ENCODE data around the gene ZFYVE28.

Gene ZFYVE28

GRCh38 chr4:2289311-2289954, 129.0 kb downstream of the ZFYVE28 start:
- ChIA-PET CTCF (no interaction called here), POLR2A (interaction anchor here (1.0 kb wide), 1 partner anchor 32 kb away, joined by 4 read pairs; no protein-coding TSS in a partner anchor)
- TF ChIP-seq LEF1 (IDR thresholded peaks at IDR 0.05; ENCODE audit: borderline replicate concordance): no peak
- TF ChIP-seq SUZ12 (IDR thresholded peaks at IDR 0.05): no peak
- no peak for TF ChIP-seq BHLHE40 (IDR thresholded peaks at IDR 0.05; ENCODE audit: borderline replicate concordance)
- TF ChIP-seq TARDBP (IDR thresholded peaks at IDR 0.05): no peak
- TF ChIP-seq ZNF384 (IDR thresholded peaks at IDR 0.05): no peak
- TF ChIP-seq CTBP1 (IDR thresholded peaks at IDR 0.05; ENCODE audit: borderline replicate concordance): no peak
- no peak for TF ChIP-seq HDGF (IDR thresholded peaks at IDR 0.05; ENCODE audit: borderline replicate concordance)
- TF ChIP-seq, protein P1, sequence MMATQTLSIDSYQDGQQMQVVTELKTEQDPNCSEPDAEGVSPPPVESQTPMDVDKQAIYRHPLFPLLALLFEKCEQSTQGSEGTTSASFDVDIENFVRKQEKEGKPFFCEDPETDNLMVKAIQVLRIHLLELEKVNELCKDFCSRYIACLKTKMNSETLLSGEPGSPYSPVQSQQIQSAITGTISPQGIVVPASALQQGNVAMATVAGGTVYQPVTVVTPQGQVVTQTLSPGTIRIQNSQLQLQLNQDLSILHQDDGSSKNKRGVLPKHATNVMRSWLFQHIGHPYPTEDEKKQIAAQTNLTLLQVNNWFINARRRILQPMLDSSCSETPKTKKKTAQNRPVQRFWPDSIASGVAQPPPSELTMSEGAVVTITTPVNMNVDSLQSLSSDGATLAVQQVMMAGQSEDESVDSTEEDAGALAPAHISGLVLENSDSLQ (IDR thresholded peaks at IDR 0.05): no peak
- TF ChIP-seq FOXA1 (IDR thresholded peaks at IDR 0.05): no peak
- no peak for DNase-seq (ENCODE audit: extremely low spot score)

DNA sequence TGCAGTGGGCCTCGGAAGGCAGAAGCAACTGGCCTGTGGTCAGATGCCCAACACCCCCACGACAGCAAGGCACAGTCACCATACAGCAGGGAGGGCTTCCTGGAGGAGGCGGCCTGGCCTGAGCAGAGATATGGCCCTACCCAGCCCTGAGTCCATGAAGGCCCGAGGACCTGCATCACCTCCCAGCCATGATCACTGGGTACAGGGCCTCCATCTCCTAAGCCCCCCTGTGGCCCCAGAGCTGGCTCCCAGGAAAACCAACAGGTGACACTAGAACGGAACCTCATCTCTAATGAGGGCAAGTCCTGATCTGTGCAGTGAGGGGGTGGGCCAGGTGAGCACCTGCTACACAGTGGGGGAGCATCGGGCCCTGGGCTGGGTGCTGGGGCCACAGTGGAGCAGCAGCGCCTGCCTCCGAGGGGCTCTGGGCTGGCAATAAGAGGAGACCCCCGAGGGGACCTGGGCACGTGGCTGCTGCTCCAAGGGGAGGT, 130.3 kb downstream of the ZFYVE28 start:
- ChIA-PET POLR2A (no interaction called here), CTCF (no interaction called here)
- TF ChIP-seq SP1 (IDR thresholded peaks at IDR 0.05) (no peak), HDGF (IDR thresholded peaks at IDR 0.05; ENCODE audit: borderline replicate concordance) (no peak), SUZ12 (IDR thresholded peaks at IDR 0.05) (no peak), FOXA1 (IDR thresholded peaks at IDR 0.05) (no peak), BHLHE40 (IDR thresholded peaks at IDR 0.05; ENCODE audit: borderline replicate concordance) (no peak), ELF4 (IDR thresholded peaks at IDR 0.05) (no peak), FOXM1 (IDR thresholded peaks at IDR 0.05; ENCODE audit: borderline replicate concordance) (no peak), LEF1 (IDR thresholded peaks at IDR 0.05; ENCODE audit: borderline replicate concordance) (no peak), L3MBTL2 (conservative IDR thresholded peaks at IDR 0.05) (no peak)
- DNase-seq (ENCODE audit: extremely low spot score): no peak

- DNase-seq (ENCODE audit: extremely low spot score): no peak
- TF ChIP-seq CTBP1 (IDR thresholded peaks at IDR 0.05; ENCODE audit: borderline replicate concordance) (no peak), SUZ12 (IDR thresholded peaks at IDR 0.05) (no peak), NFRKB (IDR thresholded peaks at IDR 0.05) (no peak)
- POLR2A ChIA-PET: no interaction called here
- CTCF ChIA-PET: no interaction called here
These were observed 130.9 kb downstream of the ZFYVE28 start for GRCh38 chr4:2287594-2287915.

DNA sequence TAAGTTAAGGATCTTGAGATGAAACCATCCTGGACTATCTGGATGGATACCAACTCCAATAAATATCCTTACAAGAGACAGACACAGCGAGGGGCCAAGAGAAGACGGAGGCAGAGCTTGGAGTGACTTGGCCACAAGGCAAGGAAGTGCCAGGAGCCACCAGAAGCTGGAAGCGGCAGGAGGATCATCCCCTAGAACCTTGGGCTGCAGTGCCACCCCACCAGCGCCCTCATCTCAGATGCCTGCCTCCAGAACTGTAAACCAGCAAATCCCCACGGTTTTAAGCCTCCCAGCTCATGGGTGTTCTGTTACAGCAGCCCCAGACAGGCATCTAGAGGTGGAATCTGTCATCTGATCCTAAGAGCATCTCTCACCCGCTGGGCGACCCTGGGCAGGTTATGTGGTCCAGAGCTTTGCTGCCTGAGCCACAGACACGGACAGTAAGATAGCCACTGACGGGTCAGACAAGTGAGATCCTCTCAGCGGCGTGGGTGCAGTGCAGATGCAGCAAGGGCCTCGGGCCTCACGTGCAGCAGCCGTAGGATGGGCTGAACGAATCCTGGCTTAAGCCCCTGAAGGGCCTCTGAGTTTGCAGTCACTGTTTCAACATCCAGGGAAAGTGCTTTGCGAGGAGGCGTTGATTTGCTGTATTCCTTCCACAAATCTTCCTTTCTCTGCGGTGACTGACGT, 131.4 kb downstream of the ZFYVE28 start:
- POLR2A ChIA-PET: no interaction called here
- TF ChIP-seq BHLHE40 (IDR thresholded peaks at IDR 0.05; ENCODE audit: borderline replicate concordance) (no peak), FOXA1 (IDR thresholded peaks at IDR 0.05) (no peak)
- no peak for DNase-seq (ENCODE audit: extremely low spot score)
- CTCF ChIA-PET: no interaction called here

GRCh38 chr4:2285613-2286381, 132.6 kb downstream of the ZFYVE28 start:
- TF ChIP-seq ZNF384 (IDR thresholded peaks at IDR 0.05) (no peak), FOXM1 (IDR thresholded peaks at IDR 0.05; ENCODE audit: borderline replicate concordance) (no peak), SUZ12 (IDR thresholded peaks at IDR 0.05) (no peak), ARNT (IDR thresholded peaks at IDR 0.05) (no peak), NFRKB (IDR thresholded peaks at IDR 0.05) (no peak), BHLHE40 (IDR thresholded peaks at IDR 0.05; ENCODE audit: borderline replicate concordance) (no peak), L3MBTL2 (conservative IDR thresholded peaks at IDR 0.05) (no peak), ELF4 (IDR thresholded peaks at IDR 0.05) (no peak), SP1 (IDR thresholded peaks at IDR 0.05) (no peak), HDGF (IDR thresholded peaks at IDR 0.05; ENCODE audit: borderline replicate concordance) (no peak), FOXA1 (IDR thresholded peaks at IDR 0.05) (no peak), FOXK2 (IDR thresholded peaks at IDR 0.05) (no peak), TARDBP (IDR thresholded peaks at IDR 0.05) (no peak), CTBP1 (IDR thresholded peaks at IDR 0.05; ENCODE audit: borderline replicate concordance) (no peak)
- TF ChIP-seq, protein P1 (IDR thresholded peaks at IDR 0.05): no peak
- DNase-seq (ENCODE audit: extremely low spot score): no peak
- ChIA-PET CTCF (no interaction called here), POLR2A (no interaction called here)

DNA sequence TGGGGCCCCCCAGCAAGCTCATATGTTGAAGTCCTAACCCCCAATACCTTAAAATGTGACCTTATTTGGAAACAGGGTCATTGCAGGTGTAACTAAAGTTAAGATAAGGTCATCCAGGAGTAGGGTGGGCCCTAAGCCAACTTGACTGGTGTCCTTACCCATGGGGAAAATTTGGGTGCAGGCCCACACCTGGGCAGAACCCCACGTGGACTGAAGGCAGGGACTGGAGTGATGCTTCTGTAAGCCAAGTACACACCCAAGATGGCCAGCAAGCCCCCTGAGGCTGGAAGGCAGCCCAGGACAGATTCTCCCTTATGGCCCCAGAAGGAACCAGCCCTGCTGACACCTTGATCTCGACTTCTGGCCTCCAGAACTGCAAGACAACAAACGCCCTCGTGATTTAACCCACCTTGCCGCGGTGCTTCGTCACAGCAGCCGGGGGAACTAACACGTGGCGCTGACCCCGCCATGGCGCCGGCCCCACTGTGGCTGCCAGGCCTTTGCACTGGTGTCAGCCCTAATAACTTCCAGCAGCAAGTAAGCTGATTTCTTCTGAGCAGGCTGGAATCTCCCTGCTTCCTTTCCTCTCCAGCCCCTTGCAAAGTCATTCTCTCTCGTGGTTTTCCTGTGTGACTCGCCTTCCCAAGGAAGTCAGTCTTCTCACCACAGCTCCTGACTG, 133.4 kb downstream of the ZFYVE28 start:
- CTCF ChIA-PET: no interaction called here
- POLR2A ChIA-PET: no interaction called here
- DNase-seq (ENCODE audit: extremely low spot score): no peak
- TF ChIP-seq ZNF384 (IDR thresholded peaks at IDR 0.05): no peak
- no peak for TF ChIP-seq TARDBP (IDR thresholded peaks at IDR 0.05)
- no peak for TF ChIP-seq BHLHE40 (IDR thresholded peaks at IDR 0.05; ENCODE audit: borderline replicate concordance)
- no peak for TF ChIP-seq LEF1 (IDR thresholded peaks at IDR 0.05; ENCODE audit: borderline replicate concordance)
- TF ChIP-seq SUZ12 (IDR thresholded peaks at IDR 0.05): no peak
- TF ChIP-seq CTBP1 (IDR thresholded peaks at IDR 0.05; ENCODE audit: borderline replicate concordance): no peak
- TF ChIP-seq L3MBTL2 (conservative IDR thresholded peaks at IDR 0.05): no peak
- TF ChIP-seq FOXM1 (IDR thresholded peaks at IDR 0.05; ENCODE audit: borderline replicate concordance): no peak
- TF ChIP-seq, protein P1 (IDR thresholded peaks at IDR 0.05): no peak
- TF ChIP-seq ARNT (IDR thresholded peaks at IDR 0.05): no peak
- TF ChIP-seq FOXK2 (IDR thresholded peaks at IDR 0.05): no peak
- TF ChIP-seq HDGF (IDR thresholded peaks at IDR 0.05; ENCODE audit: borderline replicate concordance): no peak
- no peak for TF ChIP-seq SP1 (IDR thresholded peaks at IDR 0.05)
- TF ChIP-seq FOXA1 (IDR thresholded peaks at IDR 0.05): no peak

All from HEK293T (cell line).